Ramos (cell line): ENCODE data around the gene TCF4.

Experiments used
- in situ Hi-C: fragments of 300-500 bp; cut with MboI; formaldehyde crosslinking; loops from one replicate; pipeline ENCODE4 v1.14.3; 2022; ENCODE audit warnings: low sequenced_read_pairs; ENCODE audit not compliant: unreplicated experiment

Gene TCF4

GRCh38 chr18:55372209-55372608, 215.8 kb downstream of the TCF4 start:
- in situ Hi-C loops = no loop called here

- in situ Hi-C loops = no loop called here
Observed at GRCh38 chr18:55370936-55371335, 217.1 kb downstream of the TCF4 start.

GRCh38 chr18:55369346-55369745, 218.6 kb downstream of the TCF4 start:
- in situ Hi-C loops = no loop called here

- in situ Hi-C loops = no loop called here
Observed at GRCh38 chr18:55365342-55365741, 222.7 kb downstream of the TCF4 start.

- in situ Hi-C loops = no loop called here
Observed at GRCh38 chr18:55362303-55362702, 225.7 kb downstream of the TCF4 start.

GRCh38 chr18:55361492-55362250, 226.3 kb downstream of the TCF4 start:
- in situ Hi-C loops = no loop called here

GRCh38 chr18:55360061-55360460, 227.9 kb downstream of the TCF4 start:
- in situ Hi-C loops = no loop called here

GRCh38 chr18:55356815-55357214, 231.2 kb downstream of the TCF4 start:
- in situ Hi-C loops = no loop called here

- in situ Hi-C loops = no loop called here
Observed at GRCh38 chr18:55355223-55355622, 232.8 kb downstream of the TCF4 start.

GRCh38 chr18:55354795-55355194, 233.2 kb downstream of the TCF4 start:
- in situ Hi-C loops = no loop called here

- in situ Hi-C loops = no loop called here
Observed at GRCh38 chr18:55353806-55354205, 234.2 kb downstream of the TCF4 start.

GRCh38 chr18:55353391-55353790, 234.6 kb downstream of the TCF4 start:
- in situ Hi-C loops = no loop called here

- in situ Hi-C loops = no loop called here
Observed at GRCh38 chr18:55351980-55352714, 235.8 kb downstream of the TCF4 start.

GRCh38 chr18:55351241-55351691, 236.7 kb downstream of the TCF4 start:
- in situ Hi-C loops = no loop called here

GRCh38 chr18:55349685-55350084, 238.3 kb downstream of the TCF4 start:
- in situ Hi-C loops = no loop called here

GRCh38 chr18:55346961-55347740, 240.8 kb downstream of the TCF4 start:
- in situ Hi-C loops = no loop called here

- in situ Hi-C loops = no loop called here
Observed at GRCh38 chr18:55346387-55346786, 241.6 kb downstream of the TCF4 start.

- in situ Hi-C loops = no loop called here
Observed at GRCh38 chr18:55345103-55345950, 242.7 kb downstream of the TCF4 start.

- in situ Hi-C loops = no loop called here
Observed at GRCh38 chr18:55343396-55344073, 244.5 kb downstream of the TCF4 start.
